ENCODE results near the gene ANXA3. TPM values are rescaled to one million over a fixed set of nuclear protein-coding genes. Genes with fewer than 3 reads are reported as not detected.
A peak's percentile ranks its signal among the peaks of the same experiment; 100 is the strongest.

Gene ANXA3
- polyA plus RNA-seq, 1 of the 3 experiments (the other 2 are of a cell fraction) = 13.8 TPM

DNA sequence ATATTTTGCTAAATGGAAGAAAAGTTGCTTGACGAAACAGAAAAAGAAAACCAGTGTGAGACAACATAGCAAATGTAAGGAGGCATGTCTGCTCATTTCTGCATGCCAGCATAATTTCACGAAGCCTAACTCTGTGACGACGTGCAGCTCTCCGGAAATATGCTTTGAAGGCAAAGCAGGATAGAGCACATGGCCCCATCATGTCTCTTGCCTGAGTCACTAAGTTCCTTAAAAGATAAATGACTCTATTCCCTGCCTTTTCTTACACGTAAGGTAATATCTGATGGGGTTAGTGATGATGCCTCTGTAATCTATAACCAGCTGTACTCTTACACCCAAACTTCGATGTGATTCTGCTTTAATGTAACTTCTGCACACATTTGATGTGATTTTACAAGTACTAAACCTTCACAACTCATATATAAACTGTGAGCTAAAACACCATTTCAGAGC lies 64.5 kb downstream of the ANXA3 start:
- 62% methylated on average over 7 of the region's 7 CpGs for WGBS (ENCODE audit: low lambda C conversion rate)
- peak overlapping the region in 1 of 2 experiments; percentile 25; a peak in 2 of 4 replicates for H3K27ac ChIP-seq (ENCODE audit: low read depth in 2 of 2, low read length in 1 of 2)
- no peaks in the 10 kb centered on the region for H3K79me2 ChIP-seq (ENCODE audit: insufficient read depth)
- TF ChIP-seq, protein P1, sequence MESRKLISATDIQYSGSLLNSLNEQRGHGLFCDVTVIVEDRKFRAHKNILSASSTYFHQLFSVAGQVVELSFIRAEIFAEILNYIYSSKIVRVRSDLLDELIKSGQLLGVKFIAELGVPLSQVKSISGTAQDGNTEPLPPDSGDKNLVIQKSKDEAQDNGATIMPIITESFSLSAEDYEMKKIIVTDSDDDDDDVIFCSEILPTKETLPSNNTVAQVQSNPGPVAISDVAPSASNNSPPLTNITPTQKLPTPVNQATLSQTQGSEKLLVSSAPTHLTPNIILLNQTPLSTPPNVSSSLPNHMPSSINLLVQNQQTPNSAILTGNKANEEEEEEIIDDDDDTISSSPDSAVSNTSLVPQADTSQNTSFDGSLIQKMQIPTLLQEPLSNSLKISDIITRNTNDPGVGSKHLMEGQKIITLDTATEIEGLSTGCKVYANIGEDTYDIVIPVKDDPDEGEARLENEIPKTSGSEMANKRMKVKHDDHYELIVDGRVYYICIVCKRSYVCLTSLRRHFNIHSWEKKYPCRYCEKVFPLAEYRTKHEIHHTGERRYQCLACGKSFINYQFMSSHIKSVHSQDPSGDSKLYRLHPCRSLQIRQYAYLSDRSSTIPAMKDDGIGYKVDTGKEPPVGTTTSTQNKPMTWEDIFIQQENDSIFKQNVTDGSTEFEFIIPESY (IDR thresholded peaks at IDR 0.05; ENCODE audit: borderline replicate concordance, low read depth) = no peak
- TF ChIP-seq TAF1 (IDR thresholded peaks at IDR 0.05; ENCODE audit: borderline replicate concordance, low read depth, low read length) (no peak), REST (IDR thresholded peaks at IDR 0.05; ENCODE audit: low read depth, low read length) (no peak), RAD21 (IDR thresholded peaks at IDR 0.05; ENCODE audit: low read length) (no peak), ELF1 (IDR thresholded peaks at IDR 0.05) (no peak), GABPA (IDR thresholded peaks at IDR 0.05; ENCODE audit: low read depth) (no peak), TEAD4 (IDR thresholded peaks at IDR 0.05; ENCODE audit: borderline replicate concordance, insufficient read depth) (no peak), SIN3A (IDR thresholded peaks at IDR 0.05; ENCODE audit: borderline replicate concordance, low read depth, low read length) (no peak), NRF1 (IDR thresholded peaks at IDR 0.05; ENCODE audit: low read depth, low read length) (no peak), POLR2AphosphoS5 (IDR thresholded peaks at IDR 0.05; ENCODE audit: low read depth, low read length) (no peak), FOXJ3 (CRISPR knock-in tag; IDR thresholded peaks at IDR 0.05) (no peak), TCF12 (IDR thresholded peaks at IDR 0.05) (peak; percentile 67), NFIC (IDR thresholded peaks at IDR 0.05; ENCODE audit: borderline replicate concordance) (no peak), MEF2A (IDR thresholded peaks at IDR 0.05; ENCODE audit: borderline replicate concordance, low read depth) (no peak), SMC3 (IDR thresholded peaks at IDR 0.05; ENCODE audit: low read depth, low read length) (no peak), GATA2 (CRISPR knock-in tag; IDR thresholded peaks at IDR 0.05) (no peak), JUND (IDR thresholded peaks at IDR 0.05) (peak; percentile 30; the same call in 1 of the 2 replicates), FOXM1 (IDR thresholded peaks at IDR 0.05; ENCODE audit: low read depth) (no peak), RCOR1 (IDR thresholded peaks at IDR 0.05; ENCODE audit: low read length) (no peak), FOSL2 (IDR thresholded peaks at IDR 0.05; ENCODE audit: borderline replicate concordance, low read depth) (peak; percentile 27; the same call in 1 of the 2 replicates), CHD2 (IDR thresholded peaks at IDR 0.05; ENCODE audit: low read length, partially characterized antibody) (no peak), EP300 (IDR thresholded peaks at IDR 0.05; ENCODE audit: borderline replicate concordance in 1 of 2, low read depth in 1 of 2, low read length in 1 of 2) (no peak), EZH2phosphoT487 (IDR thresholded peaks at IDR 0.05; ENCODE audit: borderline replicate concordance, low read depth) (no peak), MXI1 (IDR thresholded peaks at IDR 0.05; ENCODE audit: low read depth, low read length) (no peak), RFX5 (IDR thresholded peaks at IDR 0.05; ENCODE audit: low read length) (no peak)
- TF ChIP-seq, protein P2, sequence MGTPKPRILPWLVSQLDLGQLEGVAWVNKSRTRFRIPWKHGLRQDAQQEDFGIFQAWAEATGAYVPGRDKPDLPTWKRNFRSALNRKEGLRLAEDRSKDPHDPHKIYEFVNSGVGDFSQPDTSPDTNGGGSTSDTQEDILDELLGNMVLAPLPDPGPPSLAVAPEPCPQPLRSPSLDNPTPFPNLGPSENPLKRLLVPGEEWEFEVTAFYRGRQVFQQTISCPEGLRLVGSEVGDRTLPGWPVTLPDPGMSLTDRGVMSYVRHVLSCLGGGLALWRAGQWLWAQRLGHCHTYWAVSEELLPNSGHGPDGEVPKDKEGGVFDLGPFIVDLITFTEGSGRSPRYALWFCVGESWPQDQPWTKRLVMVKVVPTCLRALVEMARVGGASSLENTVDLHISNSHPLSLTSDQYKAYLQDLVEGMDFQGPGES (IDR thresholded peaks at IDR 0.05; ENCODE audit: low read depth, low read length) = no peak
- TF ChIP-seq, protein P3, sequence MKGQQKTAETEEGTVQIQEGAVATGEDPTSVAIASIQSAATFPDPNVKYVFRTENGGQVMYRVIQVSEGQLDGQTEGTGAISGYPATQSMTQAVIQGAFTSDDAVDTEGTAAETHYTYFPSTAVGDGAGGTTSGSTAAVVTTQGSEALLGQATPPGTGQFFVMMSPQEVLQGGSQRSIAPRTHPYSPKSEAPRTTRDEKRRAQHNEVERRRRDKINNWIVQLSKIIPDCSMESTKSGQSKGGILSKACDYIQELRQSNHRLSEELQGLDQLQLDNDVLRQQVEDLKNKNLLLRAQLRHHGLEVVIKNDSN (IDR thresholded peaks at IDR 0.05; ENCODE audit: borderline replicate concordance, low read depth) = no peak
- TF ChIP-seq, protein P4, sequence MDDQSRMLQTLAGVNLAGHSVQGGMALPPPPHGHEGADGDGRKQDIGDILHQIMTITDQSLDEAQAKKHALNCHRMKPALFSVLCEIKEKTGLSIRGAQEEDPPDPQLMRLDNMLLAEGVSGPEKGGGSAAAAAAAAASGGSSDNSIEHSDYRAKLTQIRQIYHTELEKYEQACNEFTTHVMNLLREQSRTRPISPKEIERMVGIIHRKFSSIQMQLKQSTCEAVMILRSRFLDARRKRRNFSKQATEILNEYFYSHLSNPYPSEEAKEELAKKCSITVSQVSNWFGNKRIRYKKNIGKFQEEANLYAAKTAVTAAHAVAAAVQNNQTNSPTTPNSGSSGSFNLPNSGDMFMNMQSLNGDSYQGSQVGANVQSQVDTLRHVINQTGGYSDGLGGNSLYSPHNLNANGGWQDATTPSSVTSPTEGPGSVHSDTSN (IDR thresholded peaks at IDR 0.05) = peak; percentile 62

More for the DNA sequence above, 64.5 kb downstream of the ANXA3 start:
- no peaks in the 10 kb centered on the region for H3F3A ChIP-seq (replicated peaks; ENCODE audit: insufficient read depth)
- H3K4me1 ChIP-seq (ENCODE audit: control insufficient read depth in 1 of 2, insufficient read depth in 2 of 2, low read depth in 1 of 2, low read length in 1 of 2) = no peaks in the 10 kb centered on the region; a peak in 1 of 4 replicates
- no peaks in the 10 kb centered on the region for H3K36me3 ChIP-seq (replicated peaks in 1 of 2; ENCODE audit: control insufficient read depth in 1 of 2, insufficient read depth in 2 of 2, low read length in 1 of 2)
- CTCF ChIA-PET = interaction anchor here (1.0 to 2.3 kb wide), 5 partner anchors 8 to 248 kb away, joined by 3 to 7 read pairs (median 5); no protein-coding TSS in a partner anchor
- no peaks in the 10 kb centered on the region for H3K9me3 ChIP-seq
- no peak overlapping the region for H3K9ac ChIP-seq
- H2AFZ ChIP-seq (ENCODE audit: low read depth) = no peak overlapping the region
- H3K4me3 ChIP-seq (ENCODE audit: low read depth in 2 of 2, low read length in 1 of 2) = no peak overlapping the region
- POLR2A ChIA-PET = no interaction called here
- H4K20me1 ChIP-seq (ENCODE audit: insufficient read depth) = no peaks in the 10 kb centered on the region
- DNase-seq = no peak
- no peak overlapping the region for H3K4me2 ChIP-seq
- H3K27me3 ChIP-seq (ENCODE audit: insufficient read depth) = no peaks in the 10 kb centered on the region
- H3K9me2 ChIP-seq = no peaks in the 10 kb centered on the region
